Gastroesophageal sphincter (tissue), 3 donors: ENCODE data around the gene TNNC2.

Experiments
- CTCF ChIP-seq, 4 experiments: fragments of 200-600 bp in 2 of 4; fragments of 450-650 bp in 2 of 4; sonication (generic) in 1 of 4; IDR thresholded peaks; one replicate each; pipeline ENCODE4 v1.5.1; 2017 to 2019; ENCODE audit warnings: antibody characterized with exemption in 4 of 4, mild to moderate bottlenecking in 2 of 4, moderate library complexity in 2 of 4
- EP300 ChIP-seq: sonication (generic); formaldehyde crosslinking; IDR thresholded peaks from one replicate; pipeline ENCODE4 v1.6.1; 2017; ENCODE audit warnings: antibody characterized with exemption, mild to moderate bottlenecking
- POLR2A ChIP-seq, 2 donors: fragments of 450-650 bp; IDR thresholded peaks; one replicate each; pipeline ENCODE4 v1.6.1; 2017; ENCODE audit warnings: antibody characterized with exemption in 2 of 2, mild to moderate bottlenecking in 2 of 2, moderate library complexity in 1 of 2

GRCh38 chr20:45833030-45833882 is 6.1 kb upstream of the TNNC2 start, which contains the start of gene SNX21:
- TF ChIP-seq CTCF (IDR thresholded peaks at IDR 0.05): no peak
- TF ChIP-seq POLR2A (IDR thresholded peaks at IDR 0.05): peak in 1 of 2 donors; percentile 36
- no peak for TF ChIP-seq EP300
